Stimulated activated effector memory CD8-positive, alpha-beta T cell treated with anti-CD3 and anti-CD28 coated beads, Interleukin-12 subunit alpha, Interleukin-12 subunit beta, amount 100 ng/mL, for 72 hours (primary cell): ENCODE data around the gene ARF1.

Experiments
- ATAC-seq: fragments of 150-1000 bp; cut with Tn5 transposase; 2 replicates; pipeline ENCODE4 v1.10.0; 2021
- DNase-seq, 2 donors: peaks; one replicate each; pipeline ENCODE4 v3.0.0; 2021 to 2022; ENCODE audit warnings: low spot score in 2 of 2
- H3K27ac Mint-ChIP-seq: one replicate; pipeline ENCODE4 v1.8.0; 2022; ENCODE audit warnings: mild to moderate bottlenecking, mixed read lengths
- H3K36me3 Mint-ChIP-seq: one replicate; pipeline ENCODE4 v1.8.0; 2022; ENCODE audit warnings: mild to moderate bottlenecking, mixed read lengths
- H3K4me1 Mint-ChIP-seq: one replicate; pipeline ENCODE4 v1.8.0; 2022; ENCODE audit warnings: mixed read lengths
- H3K4me3 Mint-ChIP-seq: one replicate; pipeline ENCODE4 v1.8.0; 2022; ENCODE audit warnings: mild to moderate bottlenecking, mixed read lengths
- H3K9me3 Mint-ChIP-seq: one replicate; pipeline ENCODE4 v1.8.0; 2022; ENCODE audit warnings: mixed read lengths

Gene ARF1

DNA sequence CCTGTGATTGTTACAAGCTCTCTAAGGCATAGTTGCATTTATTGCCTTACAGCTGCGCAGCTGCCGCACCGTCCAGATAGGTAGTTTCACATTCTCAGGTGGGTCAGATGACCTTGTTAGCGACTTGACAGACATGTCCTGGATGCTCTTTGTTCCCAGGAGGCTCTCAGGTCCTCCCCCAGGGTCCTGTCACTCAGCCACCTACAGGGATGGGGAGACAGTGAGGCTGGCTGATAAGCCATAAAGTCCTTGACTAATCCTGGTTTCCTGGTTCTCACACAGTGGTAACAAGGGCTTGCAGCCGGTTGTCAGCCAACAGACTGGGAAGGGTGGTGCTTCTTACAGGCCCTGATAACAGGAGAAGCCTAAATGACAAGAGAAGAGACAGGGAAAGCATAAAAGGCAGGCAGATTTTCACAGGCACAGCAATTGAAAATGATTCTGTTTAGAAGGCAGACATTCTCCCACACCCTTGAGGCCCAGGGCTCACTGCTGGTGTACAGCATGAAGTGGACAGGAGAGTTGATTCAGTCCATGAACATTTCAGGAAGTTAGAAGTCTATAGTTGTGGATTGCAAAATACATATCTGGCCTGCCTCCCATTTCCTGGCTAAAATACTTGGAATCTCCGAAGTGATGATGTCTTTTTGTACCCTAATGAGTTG lies 2.9 kb downstream of the ARF1 start:
- ATAC-seq (no peak), DNase-seq (no peak)
- peaks cover 82% of the 10 kb centered on the region for H3K36me3 Mint-ChIP-seq

DNA sequence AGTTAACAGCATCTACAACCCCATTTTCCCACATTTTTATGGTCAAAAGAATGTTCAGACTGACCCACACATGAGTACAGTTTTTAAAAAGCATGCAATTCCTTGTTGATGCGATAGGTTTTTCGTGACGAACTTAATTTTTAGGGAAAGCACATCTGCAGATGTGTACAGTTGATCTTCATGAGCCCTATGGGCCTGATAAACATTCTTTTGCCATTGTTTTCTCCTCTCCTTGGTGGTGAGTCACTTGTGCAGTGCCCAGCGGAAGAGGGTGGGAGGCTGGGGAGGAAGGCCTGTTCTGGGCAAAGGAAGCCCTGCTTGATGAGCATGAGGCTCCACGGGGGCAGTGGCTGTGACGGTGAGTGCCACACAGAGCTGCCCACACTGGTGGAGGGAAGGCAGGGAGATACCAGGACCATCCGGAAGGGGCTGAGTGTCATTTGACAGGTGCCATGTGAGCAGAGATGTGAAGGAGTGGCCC lies 5.3 kb downstream of the ARF1 start:
- Mint-ChIP-seq H3K9me3 (no peaks in the 10 kb centered on the region), H3K27ac (peak overlapping the region; percentile 94), H3K4me3 (peak overlapping the region; percentile 90), H3K4me1 (peaks cover 91% of the 10 kb centered on the region), H3K36me3 (peaks cover 99% of the 10 kb centered on the region)
- DNase-seq, result no peak
- ATAC-seq, result peak; percentile 70

More for the DNA sequence above, 2.9 kb downstream of the ARF1 start:
- Mint-ChIP-seq H3K9me3 (no peaks in the 10 kb centered on the region), H3K4me3 (peak overlapping the region; percentile 90), H3K27ac (peak overlapping the region; percentile 94), H3K4me1 (peaks cover 78% of the 10 kb centered on the region)

DNA sequence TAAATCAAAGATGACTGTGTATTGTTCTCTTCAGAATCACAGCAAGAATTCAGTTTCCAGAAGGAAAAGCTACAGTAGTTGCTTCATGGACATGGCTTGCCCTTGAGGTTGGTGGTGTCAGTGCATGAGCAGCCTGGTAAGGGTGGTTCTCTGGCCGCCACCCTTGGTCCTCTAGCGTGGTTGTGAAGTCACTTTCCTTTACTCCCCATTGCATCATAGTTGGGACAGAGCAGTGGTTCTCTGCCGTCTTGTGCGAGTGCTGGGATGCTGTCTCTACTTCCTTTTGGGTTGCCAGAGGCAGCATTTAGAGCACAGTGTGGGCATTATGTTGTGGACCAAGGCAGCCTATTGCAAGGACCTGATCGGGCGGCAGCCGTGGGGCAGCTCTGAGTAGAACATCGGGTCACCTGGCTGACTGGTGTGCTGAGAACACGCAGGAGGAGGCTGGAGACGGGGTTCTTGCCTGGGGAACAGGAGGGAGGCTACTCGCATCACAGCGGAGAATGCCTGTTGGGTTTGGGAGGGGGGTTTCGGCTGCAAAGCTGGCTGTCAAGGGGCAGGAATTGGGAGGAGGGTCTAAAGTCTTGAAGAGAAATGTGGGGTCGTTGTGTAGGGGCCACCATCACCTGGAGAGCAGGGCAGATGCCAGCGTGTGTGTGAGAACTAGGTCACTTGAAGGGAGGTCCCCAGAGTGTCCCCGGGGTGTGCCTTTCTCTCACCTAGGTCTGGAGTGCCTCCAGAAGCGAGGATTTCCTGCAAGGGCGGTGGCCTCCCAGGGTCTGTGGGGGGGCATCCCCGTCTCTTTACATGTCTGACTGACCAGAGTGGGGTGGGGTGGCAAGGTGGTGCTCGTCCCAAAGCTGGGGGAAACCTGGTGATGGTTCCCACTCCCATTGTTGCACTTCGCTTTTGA lies 6.3 kb downstream of the ARF1 start:
- peak overlapping the region; percentile 94 for H3K27ac Mint-ChIP-seq
- H3K4me1 Mint-ChIP-seq, result peaks cover 91% of the 10 kb centered on the region
- H3K36me3 Mint-ChIP-seq, result peaks cover 99% of the 10 kb centered on the region
- no peak for DNase-seq
- no peaks in the 10 kb centered on the region for H3K9me3 Mint-ChIP-seq
- no peak for ATAC-seq
- peak overlapping the region; percentile 90 for H3K4me3 Mint-ChIP-seq

DNA sequence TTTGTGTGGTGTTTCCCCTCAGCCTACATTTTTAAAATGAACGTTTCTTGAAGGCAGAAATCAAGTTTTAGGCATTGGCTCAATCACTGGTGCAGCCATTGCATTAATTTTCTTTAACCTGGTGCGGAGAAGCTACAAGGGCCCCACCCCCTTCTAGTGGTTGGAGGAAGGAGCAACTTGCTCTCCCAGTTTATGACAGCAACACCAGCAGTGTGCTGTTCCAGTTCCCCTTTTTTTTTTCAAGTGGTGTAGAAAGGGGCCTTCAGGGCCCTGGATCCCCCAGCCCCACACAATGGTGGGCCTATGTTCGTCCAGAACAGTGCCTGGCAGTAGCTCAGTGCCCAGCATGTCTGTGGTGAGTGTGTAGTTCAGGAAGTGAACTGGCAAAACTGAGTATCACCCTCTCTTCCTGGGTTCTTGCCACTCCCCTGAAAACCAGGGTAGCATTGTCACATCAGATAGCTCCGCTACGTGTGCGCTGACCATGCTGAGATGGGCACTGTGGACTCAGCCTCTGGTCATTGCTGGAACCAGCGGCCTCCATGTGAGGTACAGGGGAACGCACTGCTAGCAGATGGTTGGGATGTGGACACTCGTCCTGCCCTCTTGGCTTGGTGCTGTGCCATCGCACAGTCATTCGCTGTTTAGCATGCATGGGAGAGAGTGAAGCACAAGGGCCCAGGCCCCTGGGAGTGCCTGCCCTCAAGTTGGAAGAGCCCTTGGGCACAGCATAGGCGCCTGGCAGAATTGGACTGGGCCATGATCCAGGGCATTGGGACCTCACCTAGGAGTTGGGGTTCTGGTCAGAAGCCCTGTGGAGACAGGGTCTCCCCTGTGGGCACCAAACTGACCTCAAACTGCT lies 7.2 kb downstream of the ARF1 start:
- no peak for DNase-seq
- H3K27ac Mint-ChIP-seq, result peak overlapping the region; percentile 94
- peak overlapping the region; percentile 90 for H3K4me3 Mint-ChIP-seq
- ATAC-seq, result no peak
- peaks cover 3% of the 10 kb centered on the region for H3K9me3 Mint-ChIP-seq
- peaks cover 99% of the 10 kb centered on the region for H3K36me3 Mint-ChIP-seq
- peaks cover 90% of the 10 kb centered on the region for H3K4me1 Mint-ChIP-seq

DNA sequence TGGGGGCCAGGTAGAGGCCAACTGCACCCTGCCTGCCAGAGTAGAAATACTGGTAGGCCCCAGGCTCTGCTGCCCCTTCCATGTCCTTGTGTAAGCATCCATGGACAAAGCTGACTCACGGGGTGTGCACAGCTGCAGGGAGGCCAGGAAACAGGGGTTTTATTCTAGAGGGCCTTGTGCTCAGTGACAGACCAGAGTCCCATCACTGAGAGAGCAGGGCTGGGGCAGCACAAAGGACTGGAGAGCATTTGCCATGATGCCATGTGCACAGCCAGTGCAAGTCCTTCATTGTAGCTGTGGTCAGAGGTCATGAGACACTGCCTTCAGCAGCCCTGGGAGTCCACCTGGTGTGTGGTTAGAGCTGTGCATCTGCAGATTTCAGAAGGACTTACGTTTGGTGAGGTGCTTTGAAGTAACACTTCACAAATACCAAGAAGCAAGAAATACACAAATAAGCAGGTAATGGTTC lies 8.1 kb downstream of the ARF1 start:
- H3K9me3 Mint-ChIP-seq, result peaks cover 7% of the 10 kb centered on the region
- peaks cover 99% of the 10 kb centered on the region for H3K36me3 Mint-ChIP-seq
- peaks cover 90% of the 10 kb centered on the region for H3K4me1 Mint-ChIP-seq
- no peak for ATAC-seq
- peak overlapping the region; percentile 90 for H3K4me3 Mint-ChIP-seq
- H3K27ac Mint-ChIP-seq, result peak overlapping the region; percentile 94
- no peak for DNase-seq

DNA sequence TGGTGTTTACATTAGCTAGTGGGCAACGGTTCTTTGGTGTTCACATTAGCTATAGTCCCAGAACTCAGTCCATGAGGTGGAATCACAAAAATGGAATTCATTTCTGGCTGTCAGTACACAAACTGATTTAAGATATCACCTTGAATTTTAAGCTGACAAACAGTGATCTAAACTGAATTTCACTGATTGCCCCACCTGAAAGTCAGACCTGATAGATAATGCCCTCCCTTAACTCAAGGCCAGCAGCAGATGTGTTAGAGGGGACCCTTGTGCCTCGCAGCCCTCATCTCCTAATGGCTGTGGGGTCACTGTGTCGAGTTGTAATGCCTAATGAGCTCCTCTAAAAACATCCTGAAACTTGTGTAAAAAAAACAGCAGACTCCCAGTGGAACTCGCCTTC lies 8.6 kb downstream of the ARF1 start:
- H3K4me3 Mint-ChIP-seq, result peak overlapping the region; percentile 90
- DNase-seq (no peak), ATAC-seq (no peak)
- peak overlapping the region; percentile 94 for H3K27ac Mint-ChIP-seq
- peaks cover 90% of the 10 kb centered on the region for H3K4me1 Mint-ChIP-seq
- H3K9me3 Mint-ChIP-seq, result peaks cover 7% of the 10 kb centered on the region
- H3K36me3 Mint-ChIP-seq, result peaks cover 99% of the 10 kb centered on the region

DNA sequence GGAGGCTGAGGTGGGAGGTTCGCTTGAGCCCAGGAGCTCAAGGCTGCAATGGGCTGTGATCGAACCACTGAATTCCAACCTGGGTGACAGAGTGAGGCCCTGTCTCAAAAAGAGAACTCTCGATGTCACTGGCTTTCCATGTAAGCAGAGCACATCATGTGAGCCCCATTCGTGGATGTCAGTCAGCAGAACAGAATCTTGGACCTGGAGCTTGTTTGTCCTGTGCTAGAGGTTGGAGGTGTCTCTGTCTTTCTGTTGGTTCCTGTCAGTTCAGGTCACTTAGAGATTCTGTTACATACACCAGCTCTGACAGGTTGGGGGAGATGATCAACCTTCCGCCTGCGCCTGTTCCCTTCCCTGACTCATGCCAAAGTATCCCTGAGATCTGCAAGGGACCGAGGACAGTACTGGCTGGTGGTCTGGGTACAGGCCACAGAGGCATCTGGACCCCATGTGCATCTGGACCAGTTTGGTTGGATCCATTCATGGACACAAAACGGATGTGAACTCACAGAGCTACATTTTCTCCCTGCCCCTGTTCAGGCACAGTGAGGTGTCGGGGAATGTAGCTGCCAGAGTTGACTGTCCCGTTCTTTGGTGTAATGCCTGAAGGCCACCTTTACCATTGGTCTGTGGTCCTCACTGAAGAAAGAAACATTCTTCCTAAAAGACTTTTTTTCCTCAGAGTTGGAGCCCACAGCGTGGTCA lies 10.0 kb downstream of the ARF1 start:
- peak overlapping the region; percentile 63 for H3K27ac Mint-ChIP-seq
- H3K4me3 Mint-ChIP-seq, result no peak overlapping the region
- peaks cover 98% of the 10 kb centered on the region for H3K36me3 Mint-ChIP-seq
- DNase-seq (no peak), ATAC-seq (no peak)
- H3K9me3 Mint-ChIP-seq, result peaks cover 7% of the 10 kb centered on the region
- H3K4me1 Mint-ChIP-seq, result peaks cover 84% of the 10 kb centered on the region

DNA sequence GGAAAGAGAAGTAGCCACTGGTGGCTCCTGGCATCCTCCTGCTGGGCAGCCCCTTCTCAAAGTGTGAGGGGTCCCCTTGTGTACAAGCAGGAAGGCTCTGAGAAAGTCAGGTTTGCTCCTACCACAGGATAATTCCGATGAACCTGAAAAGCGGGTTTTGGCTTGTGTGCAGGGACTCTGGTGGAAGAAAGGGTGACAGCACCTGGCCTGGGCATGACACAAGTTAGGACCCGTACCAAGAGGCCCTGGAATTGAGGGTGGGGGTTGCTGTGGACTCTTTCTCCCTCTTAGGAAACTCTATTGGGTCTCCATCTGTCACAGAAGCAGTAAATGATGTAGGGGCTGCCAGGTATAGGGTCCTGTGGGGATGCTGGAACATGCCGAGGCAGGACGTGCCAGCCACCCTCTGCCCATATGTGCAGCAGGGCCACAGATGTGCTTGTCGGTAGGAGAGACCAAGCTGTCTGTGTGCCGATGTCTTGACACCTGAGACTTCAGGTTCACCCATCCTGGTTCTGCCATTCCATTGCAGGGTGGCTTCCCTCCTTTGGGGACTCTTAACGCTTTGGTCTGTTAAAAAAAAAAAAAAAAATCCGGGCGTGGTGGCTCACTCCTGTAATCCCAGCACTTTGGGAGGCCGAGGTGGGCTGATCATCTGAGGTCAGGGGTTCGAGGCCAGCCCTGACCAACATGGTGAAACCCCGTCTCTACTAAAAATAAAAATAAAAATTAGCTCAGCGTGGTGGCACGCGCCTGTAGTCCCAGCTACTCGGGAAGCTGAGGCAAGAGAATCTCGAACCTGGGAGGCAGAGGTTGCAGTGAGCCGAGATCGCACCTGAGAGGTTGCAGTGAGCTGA lies 10.8 kb downstream of the ARF1 start:
- ATAC-seq (no peak), DNase-seq (no peak)
- Mint-ChIP-seq H3K4me1 (peaks cover 82% of the 10 kb centered on the region), H3K4me3 (no peak overlapping the region), H3K27ac (no peak overlapping the region), H3K36me3 (peaks cover 98% of the 10 kb centered on the region), H3K9me3 (peaks cover 7% of the 10 kb centered on the region)

DNA sequence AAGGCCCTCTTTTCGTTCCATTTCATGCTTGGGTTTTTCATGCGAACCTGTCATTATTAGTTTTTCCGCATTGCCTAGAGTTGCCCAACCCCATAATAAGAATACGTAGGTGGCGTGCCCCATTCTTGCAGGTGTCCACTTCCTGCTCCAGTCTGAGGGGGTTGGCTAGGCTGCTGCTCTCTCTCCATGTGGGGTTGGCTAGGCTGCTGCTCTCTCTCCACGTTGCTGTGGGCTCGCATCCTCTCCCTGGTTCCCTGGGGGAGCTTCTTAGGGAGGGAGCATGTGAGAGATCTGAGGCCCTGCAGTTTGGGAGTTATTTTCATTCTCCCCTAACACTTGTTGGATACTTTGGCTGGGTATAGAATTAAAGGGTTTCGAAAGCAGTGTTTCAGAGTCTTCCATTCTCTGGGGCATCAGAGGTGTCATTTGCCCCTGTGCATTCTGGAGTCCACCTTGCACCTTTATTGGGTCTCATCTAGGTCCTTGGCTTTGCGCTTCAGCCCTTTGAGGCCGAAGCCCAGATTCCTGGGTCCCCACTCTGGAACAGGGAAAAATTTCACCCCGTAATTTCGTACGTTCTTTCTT lies 12.0 kb downstream of the ARF1 start:
- ATAC-seq (no peak), DNase-seq (no peak)
- H3K4me1 Mint-ChIP-seq, result peaks cover 79% of the 10 kb centered on the region
- H3K4me3 Mint-ChIP-seq, result no peak overlapping the region
- peaks cover 98% of the 10 kb centered on the region for H3K36me3 Mint-ChIP-seq
- peaks cover 7% of the 10 kb centered on the region for H3K9me3 Mint-ChIP-seq
- H3K27ac Mint-ChIP-seq, result peak overlapping the region; percentile 14

DNA sequence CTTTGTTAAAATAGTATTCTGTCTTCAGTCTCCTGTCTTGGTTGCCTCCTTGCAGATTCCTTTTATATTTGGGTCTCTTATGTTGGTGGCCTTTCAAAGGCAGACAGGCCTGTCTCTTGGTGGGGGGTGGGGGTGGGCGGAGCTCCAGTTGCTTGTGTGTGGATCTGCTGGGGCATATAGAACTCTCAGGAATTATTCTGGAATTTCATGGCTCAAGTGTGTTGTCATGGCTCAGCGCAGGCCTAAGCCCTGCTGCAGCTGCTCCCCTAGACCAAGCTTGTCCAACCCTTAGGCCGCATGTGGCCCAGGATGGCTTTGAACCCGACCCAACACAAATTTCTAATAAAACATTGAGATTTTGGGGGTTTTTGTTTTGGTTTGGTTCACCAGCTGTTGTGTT lies 12.7 kb downstream of the ARF1 start:
- H3K4me3 Mint-ChIP-seq, result no peak overlapping the region
- H3K36me3 Mint-ChIP-seq, result peaks cover 98% of the 10 kb centered on the region
- peak overlapping the region; percentile 26 for H3K27ac Mint-ChIP-seq
- ATAC-seq, result no peak
- H3K4me1 Mint-ChIP-seq, result peaks cover 78% of the 10 kb centered on the region
- DNase-seq, result no peak
- peaks cover 7% of the 10 kb centered on the region for H3K9me3 Mint-ChIP-seq

DNA sequence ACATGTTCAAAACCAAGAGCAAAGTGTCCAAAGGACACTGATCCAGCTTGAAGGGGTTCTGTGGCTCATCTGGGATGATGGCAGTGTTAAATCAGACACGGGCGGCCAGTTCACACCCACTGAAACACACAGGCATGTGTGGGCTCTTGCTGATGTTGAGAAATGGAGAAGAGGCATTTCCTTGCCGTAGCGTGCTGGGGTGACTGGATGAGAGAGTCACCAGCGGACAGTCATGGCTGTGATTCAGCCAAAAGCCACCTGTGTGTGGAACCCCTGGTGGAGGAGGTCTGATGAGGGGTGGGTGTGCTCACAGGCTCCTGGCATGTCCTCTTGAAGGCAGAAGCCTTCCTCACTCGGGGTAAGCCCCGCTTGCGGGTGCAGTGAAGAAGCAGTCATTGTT lies 13.4 kb downstream of the ARF1 start:
- peaks cover 71% of the 10 kb centered on the region for H3K4me1 Mint-ChIP-seq
- DNase-seq (no peak), ATAC-seq (peak; percentile 6)
- no peak overlapping the region for H3K4me3 Mint-ChIP-seq
- H3K9me3 Mint-ChIP-seq, result peaks cover 7% of the 10 kb centered on the region
- peak overlapping the region; percentile 26 for H3K27ac Mint-ChIP-seq
- peaks cover 98% of the 10 kb centered on the region for H3K36me3 Mint-ChIP-seq

DNA sequence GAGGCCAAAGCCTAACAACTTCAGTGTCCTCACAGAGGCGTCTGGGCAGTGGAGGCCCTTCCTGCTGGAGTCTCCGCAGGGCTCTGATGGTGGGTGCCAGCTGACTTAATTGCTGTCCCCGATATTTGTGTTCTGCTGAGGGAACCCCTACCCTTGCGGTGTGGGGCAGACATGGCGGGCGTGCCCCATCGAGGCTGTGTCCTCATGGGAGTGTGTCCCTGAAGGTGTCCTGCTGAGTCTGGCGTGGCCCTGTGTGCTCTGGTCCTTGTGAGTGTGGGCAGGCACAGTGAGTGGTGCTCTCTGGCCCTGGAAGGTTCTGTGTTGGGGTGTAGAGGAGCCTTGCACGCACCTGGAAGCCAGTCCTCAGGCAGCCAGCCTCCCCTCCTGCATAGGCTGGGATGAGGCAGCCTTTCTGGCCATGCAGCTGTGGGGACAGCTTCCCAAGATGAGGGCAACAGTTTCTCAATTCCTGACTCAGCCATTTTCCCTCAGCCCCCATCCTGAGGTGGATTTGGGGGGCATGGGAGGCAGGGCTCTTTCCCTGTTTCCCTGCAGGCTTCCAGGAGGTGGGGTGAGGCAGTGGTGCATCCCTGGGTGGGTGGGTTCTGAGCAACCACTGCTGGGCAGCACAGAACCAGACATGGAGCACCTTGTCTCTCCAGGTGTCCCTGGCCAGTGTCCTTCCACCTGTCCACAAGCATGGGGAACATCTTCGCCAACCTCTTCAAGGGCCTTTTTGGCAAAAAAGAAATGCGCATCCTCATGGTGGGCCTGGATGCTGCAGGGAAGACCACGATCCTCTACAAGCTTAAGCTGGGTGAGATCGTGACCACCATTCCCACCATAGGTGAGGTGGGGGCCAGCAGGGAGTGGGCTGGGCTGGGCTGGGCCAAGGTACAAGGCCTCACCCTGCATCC lies 14.2 kb downstream of the ARF1 start:
- Mint-ChIP-seq H3K27ac (peak overlapping the region; percentile 17), H3K4me3 (no peak overlapping the region), H3K36me3 (peaks cover 98% of the 10 kb centered on the region), H3K9me3 (peaks cover 7% of the 10 kb centered on the region), H3K4me1 (peaks cover 70% of the 10 kb centered on the region)
- no peak for ATAC-seq
- no peak for DNase-seq
